ENCODE results near the gene MNS1. TPM values are rescaled to one million over a fixed set of nuclear protein-coding genes. Genes with fewer than 3 reads are reported as not detected.
"Not testable (repeated sequence)": the region's sequence is repeated elsewhere in the genome, so short reads cannot be mapped to it uniquely, and the experiment has no call there.

The MNS1 gene
- total RNA-seq, 1 experiment from 2014 or later, result 4.2 TPM

DNA sequence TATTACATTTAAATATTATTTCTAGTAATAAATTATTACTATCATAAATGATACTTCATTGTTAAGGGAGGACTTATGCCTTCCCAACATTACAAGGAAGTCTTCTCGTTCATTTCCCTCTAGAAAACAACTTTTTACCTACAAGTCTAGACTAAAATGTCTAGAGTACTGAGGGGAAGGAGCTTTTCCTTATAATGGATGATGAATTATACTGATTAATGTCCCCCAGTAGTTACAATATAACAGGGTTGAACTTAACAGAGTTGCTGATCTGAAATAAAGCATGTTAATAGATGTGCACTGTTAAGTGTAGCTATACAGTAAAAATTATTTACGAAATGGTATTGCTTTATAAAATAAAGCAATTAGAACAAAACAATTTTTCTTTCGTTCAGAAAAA lies 2.7 kb upstream of the MNS1 start:
- in situ Hi-C loops (cut with HindIII; ENCODE audit: low pct_unique_long_range_greater_than_20kb, low sequenced_read_pairs), result no loop called here
- DNase-seq (ENCODE audit: low read depth), result peak; percentile 25

DNA sequence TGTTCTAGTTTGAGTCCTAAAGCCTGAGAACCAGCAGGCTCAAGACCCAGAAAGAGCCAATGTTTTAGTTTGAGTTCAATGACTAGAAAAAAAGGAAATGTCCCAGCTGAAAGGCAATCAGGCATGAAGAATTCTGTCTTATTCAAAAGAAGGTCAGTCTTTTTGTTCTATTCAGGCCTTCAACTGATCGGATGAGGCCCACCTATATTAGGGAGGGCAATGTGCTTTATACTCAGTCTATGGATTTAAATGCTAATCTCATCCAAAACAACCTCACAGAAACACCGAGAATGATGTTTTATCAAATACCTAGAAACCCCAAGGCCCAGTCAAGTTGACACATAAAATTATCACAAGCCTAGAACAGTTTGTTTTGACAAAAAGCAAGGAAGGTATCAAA lies 4.0 kb downstream of the MNS1 start:
- no peak for DNase-seq (ENCODE audit: low read depth)
- in situ Hi-C loops (cut with HindIII; ENCODE audit: low pct_unique_long_range_greater_than_20kb, low sequenced_read_pairs), result no loop called here

DNA sequence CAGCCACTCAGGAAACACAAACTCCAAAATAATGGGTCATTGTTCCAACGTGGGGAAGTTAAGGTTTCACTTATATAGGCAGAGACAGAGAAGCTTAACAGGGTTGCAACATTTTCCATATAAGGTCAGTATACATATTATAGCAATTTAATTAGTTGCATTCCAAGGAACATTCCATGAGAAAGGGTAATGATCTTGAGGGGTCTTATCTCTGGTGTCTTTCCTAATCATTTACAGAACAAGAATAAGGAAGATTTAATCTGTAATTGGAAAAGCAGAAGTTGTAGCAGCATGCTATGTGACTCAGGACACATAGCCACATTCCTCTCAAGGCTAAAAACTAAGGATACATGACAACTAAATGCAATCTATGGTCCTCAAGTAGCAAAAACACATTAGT lies 4.9 kb downstream of the MNS1 start:
- peak; percentile 19 for DNase-seq (ENCODE audit: low read depth)
- in situ Hi-C loops (cut with HindIII; ENCODE audit: low pct_unique_long_range_greater_than_20kb, low sequenced_read_pairs), result no loop called here

DNA sequence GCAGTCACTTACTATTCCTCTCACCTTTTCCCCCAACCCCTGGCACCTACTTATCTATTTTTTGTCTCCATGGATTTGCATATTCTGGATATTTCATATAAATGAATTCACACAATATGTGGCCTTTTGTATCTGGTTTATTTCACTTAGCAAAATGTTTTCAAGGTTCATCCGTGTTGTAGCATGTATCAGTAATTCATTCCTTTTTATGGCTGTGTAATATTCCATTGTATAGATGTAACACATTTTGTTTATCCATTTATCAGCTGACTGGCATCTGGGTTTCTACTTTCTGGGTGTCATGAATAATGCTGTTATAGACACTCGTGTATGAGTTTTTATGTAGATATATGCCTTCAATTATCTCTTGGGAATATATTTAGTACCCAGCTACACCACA lies 5.8 kb downstream of the MNS1 start:
- DNase-seq (ENCODE audit: low read depth), result no peak
- in situ Hi-C loops (cut with HindIII; ENCODE audit: low pct_unique_long_range_greater_than_20kb, low sequenced_read_pairs), result no loop called here

DNA sequence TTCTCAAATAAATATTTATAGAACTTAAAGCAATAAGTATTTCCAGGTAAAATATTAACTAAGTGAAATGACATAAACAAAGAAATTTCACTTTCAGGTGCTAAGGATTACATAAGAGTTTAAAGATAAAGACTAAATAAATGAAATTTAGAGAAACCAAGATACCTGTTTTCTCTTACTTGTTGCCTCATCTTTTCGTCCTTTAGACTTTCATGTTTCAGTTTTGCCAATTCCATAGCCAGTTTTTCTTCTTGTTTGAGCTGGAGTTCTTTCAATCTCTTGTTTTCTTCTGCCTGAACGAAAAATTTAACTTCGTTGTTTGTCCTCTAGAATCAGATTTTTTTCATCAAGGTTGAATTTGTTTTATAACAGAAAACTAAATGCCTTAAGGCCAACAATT lies 8.7 kb downstream of the MNS1 start:
- no peak for DNase-seq (ENCODE audit: low read depth)
- in situ Hi-C loops (cut with HindIII; ENCODE audit: low pct_unique_long_range_greater_than_20kb, low sequenced_read_pairs), result no loop called here

GRCh38 chr15:56454836-56455235 lies 10.1 kb downstream of the MNS1 start:
- no peak for DNase-seq (ENCODE audit: low read depth)
- in situ Hi-C loops (cut with HindIII; ENCODE audit: low pct_unique_long_range_greater_than_20kb, low sequenced_read_pairs), result no loop called here

DNA sequence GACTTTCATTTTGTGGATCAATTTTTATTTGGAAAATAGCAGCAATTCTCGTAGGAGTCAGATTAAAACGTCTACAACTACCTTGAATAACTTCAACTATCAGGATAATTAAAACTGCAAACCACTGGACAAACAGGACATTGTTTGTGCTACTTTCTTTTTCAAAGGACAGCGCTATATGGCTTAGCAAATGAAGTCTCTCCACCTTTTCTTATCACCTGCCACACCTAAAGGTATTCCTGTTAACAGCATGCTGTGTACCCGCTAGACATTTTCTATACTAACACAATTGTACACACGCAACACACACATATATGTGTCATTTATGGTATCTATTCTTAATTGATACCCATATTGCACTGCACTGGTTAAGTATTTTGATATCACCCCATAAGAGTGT lies 19.2 kb downstream of the MNS1 start:
- DNase-seq (ENCODE audit: low read depth), result no peak
- in situ Hi-C loops (cut with HindIII; ENCODE audit: low pct_unique_long_range_greater_than_20kb, low sequenced_read_pairs), result no loop called here

GRCh38 chr15:56442354-56442753 lies 22.6 kb downstream of the MNS1 start:
- in situ Hi-C loops (cut with HindIII; ENCODE audit: low pct_unique_long_range_greater_than_20kb, low sequenced_read_pairs), result no loop called here
- DNase-seq (ENCODE audit: low read depth), result no peak

- in situ Hi-C loops (cut with HindIII; ENCODE audit: low pct_unique_long_range_greater_than_20kb, low sequenced_read_pairs), result no loop called here
Observed at GRCh38 chr15:56440214-56440770, 24.6 kb downstream of the MNS1 start.

DNA sequence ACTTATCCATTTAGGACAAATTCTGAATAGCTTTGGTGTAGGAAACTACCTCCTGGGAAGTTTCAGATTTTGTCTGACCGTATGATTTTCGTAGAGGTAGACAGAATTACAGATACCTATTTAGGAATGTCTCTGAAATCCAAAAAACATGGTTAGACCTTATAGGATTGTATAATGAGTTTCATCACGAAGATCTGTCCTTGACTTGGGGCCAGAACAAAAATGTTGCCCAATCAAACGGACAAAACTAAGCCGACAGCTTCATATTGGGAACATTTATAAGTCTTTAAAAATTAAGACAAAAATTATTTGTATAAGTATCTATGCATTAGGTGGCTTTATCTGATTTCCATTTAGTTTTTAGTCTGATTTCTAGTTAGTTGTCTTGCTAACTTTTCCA lies 32.6 kb downstream of the MNS1 start:
- in situ Hi-C loops (cut with HindIII; ENCODE audit: low pct_unique_long_range_greater_than_20kb, low sequenced_read_pairs), result no loop called here
- DNase-seq (ENCODE audit: low read depth), result no peak

More at GRCh38 chr15:56440214-56440770, 24.6 kb downstream of the MNS1 start:
- DNase-seq (ENCODE audit: low read depth), result no peak

DNA sequence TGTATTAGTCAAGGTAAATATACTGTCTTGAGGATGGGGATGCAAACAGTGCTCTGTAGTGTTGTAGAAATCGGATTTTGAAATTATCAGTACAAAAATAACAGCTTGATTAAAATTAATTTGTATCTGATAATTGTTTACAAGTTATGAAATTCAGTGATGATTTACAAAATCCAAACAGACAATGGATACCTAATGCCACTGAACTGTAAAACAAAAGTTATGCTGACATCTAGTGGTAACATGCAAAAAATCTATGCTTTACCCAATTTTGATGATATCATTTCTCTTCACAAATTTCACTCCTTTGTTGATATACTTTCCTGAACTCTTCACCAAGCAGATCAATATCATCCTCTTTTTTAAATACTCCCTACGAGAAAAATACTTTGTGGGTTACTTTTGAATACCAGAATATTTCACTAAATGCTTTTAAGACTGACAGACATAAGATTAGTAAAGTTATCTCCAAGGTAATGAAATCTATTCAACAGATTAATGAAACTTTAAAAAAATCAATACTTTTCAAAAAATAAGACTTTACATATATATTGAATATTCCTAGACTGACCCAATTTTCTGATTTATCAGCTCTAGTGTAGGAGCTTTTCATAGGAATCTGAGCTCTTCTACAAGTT lies 36.0 kb downstream of the MNS1 start:
- peak; percentile 29 for DNase-seq (ENCODE audit: low read depth)
- in situ Hi-C loops (cut with HindIII; ENCODE audit: low pct_unique_long_range_greater_than_20kb, low sequenced_read_pairs), result no loop called here

DNA sequence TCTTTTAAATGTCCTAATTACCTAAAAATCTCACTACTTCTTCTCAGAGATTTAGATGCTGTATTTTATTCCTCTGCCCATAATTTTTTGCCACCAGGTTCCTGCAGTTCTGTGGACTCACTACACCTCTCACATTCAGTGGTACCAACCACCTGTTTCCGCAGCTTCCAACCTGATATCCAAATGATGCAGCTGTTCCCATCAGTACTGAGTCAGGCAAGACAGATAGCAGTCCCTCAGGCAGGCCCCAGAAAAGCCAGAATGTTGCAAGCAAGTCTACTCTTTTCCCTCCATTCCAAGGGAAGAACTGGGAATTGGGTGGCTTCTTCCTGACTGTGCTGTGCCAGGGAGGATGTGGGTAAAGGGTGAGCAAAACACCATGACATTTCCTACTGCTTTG lies 39.0 kb downstream of the MNS1 start:
- DNase-seq (ENCODE audit: low read depth), result no peak
- in situ Hi-C loops (cut with HindIII; ENCODE audit: low pct_unique_long_range_greater_than_20kb, low sequenced_read_pairs), result no loop called here

DNA sequence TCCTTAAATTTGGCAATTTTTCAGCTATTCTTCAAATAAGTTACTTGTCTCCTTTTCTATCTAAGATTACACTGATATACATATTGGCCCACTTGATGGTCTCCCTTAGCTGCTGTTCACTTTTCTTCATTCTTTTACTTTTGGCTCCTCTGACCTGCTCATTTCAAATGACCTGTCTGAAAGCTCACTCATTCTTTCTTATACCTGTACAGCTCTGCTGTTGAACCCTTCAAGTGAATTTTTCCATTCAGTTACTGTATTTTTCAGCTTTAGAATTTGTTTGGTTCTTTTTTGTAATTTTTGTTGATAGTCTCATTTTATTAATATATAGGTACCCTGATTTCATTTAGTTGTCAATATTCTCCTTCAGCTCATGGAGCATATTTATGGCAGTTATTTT lies 39.7 kb downstream of the MNS1 start:
- no peak for DNase-seq (ENCODE audit: low read depth)
- in situ Hi-C loops (cut with HindIII; ENCODE audit: low pct_unique_long_range_greater_than_20kb, low sequenced_read_pairs), result no loop called here

DNA sequence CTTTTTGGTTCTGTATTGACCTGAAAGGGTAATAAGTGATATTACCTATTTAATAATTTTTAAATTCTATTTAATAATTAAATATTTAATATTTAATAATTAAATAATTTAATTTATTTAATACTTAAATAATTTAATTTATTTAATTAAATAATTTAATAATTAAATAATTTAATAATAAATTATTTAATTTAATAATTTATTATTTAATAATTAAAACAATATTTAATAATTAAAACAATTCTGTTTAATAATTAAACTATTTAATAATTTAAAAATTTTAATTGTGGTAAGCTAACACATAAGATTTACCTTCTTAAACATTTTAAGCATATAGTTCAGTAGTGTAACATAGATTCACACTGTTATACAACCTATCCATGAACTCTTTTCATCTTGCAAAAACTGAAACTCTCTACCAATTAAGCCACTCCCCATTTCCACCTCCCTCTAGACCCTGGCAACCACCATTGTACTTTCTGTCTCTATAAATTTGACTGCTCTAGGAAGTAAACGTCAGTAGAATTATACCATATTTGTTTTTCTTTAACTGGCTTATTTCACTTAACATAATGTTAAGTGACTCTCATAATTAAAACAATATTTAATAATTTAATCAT lies 51.7 kb downstream of the MNS1 start:
- DNase-seq (ENCODE audit: low read depth); in situ Hi-C loops (cut with HindIII; ENCODE audit: low pct_unique_long_range_greater_than_20kb, low sequenced_read_pairs): not testable (repeated sequence)

DNA sequence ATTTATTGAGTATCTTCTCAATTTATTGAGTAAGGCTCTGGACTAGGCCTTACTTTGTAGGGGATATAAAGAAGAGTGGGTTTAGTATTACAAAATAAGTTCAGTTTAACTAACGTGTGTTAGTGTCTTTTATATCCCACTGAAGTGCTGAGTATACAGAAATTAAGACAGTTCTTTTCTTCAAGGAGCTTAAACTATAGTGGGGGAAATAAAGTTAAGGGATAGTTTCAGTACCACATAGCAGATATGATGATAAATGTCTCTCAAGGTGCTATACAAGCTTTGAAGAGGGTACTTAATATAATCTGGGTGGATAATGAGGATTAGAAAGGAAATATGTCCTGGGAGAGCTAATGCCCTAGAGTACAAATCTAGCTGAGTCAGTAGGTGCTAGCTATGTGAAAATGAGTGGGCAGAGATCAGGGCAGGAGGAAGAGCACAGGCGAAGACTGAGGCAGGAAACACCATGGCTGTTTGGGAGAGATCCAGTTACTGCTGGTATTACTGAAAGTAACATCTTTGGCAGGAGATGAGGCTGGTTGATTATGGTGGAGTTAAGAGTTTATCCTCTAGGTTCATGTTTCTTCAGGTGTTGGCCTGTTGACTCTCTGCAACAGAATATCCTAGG lies 53.7 kb downstream of the MNS1 start:
- DNase-seq (ENCODE audit: low read depth), result no peak
- in situ Hi-C loops (cut with HindIII; ENCODE audit: low pct_unique_long_range_greater_than_20kb, low sequenced_read_pairs), result no loop called here

- in situ Hi-C loops (cut with HindIII; ENCODE audit: low pct_unique_long_range_greater_than_20kb, low sequenced_read_pairs), result no loop called here
- no peak for DNase-seq (ENCODE audit: low read depth)
Observed at GRCh38 chr15:56410721-56411120, 54.2 kb downstream of the MNS1 start.

DNA sequence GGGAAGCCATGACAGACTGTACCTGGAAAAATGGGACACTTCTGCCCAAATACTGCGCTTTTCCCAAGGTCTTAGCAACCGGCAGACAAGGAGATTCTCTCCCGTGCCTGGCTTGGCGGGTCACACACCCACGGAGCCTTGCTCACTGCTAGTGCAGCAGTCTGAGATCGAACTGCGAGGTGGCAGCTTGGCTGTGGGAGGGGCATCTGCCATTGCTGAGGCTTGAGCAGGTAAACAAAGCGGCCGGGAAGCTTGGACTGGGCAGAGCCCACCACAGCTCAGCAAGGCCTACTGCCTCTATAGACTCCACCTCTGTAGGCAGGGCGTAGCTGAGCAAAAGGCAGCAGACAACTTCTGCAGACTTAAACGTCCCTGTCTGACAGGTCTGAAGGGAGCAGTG lies 65.7 kb downstream of the MNS1 start:
- in situ Hi-C loops (cut with HindIII; ENCODE audit: low pct_unique_long_range_greater_than_20kb, low sequenced_read_pairs), result not testable (repeated sequence)

GRCh38 chr15:56397325-56397724 lies 67.6 kb downstream of the MNS1 start:
- DNase-seq (ENCODE audit: low read depth); in situ Hi-C loops (cut with HindIII; ENCODE audit: low pct_unique_long_range_greater_than_20kb, low sequenced_read_pairs): not testable (repeated sequence)

More for the DNA sequence above, 65.7 kb downstream of the MNS1 start:
- DNase-seq (ENCODE audit: low read depth), result not testable (repeated sequence)

DNA sequence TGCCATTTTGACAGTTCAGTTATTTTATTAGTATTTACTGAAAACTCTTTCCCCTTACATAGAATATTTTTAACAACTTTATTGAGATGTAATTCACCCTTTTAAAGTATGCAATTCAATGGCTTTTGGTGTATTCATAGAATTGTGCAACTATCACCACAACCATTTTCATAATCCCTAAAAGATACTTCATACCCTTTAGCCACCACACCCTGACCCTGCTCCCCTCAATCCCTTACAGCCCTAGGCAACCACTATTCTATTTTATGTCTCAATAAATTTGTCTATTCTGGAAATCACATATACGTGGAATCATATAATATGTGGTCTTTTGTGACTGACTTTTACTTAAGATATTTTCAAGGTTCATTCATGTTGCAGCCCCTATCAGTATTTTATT lies 70.0 kb downstream of the MNS1 start:
- in situ Hi-C loops (cut with HindIII; ENCODE audit: low pct_unique_long_range_greater_than_20kb, low sequenced_read_pairs), result no loop called here
- DNase-seq (ENCODE audit: low read depth), result no peak
